GM18861 (cell line): Measurements from ENCODE around the gene NANOS1.

Source experiments
- ATAC-seq: cut with Tn5 transposase; IDR thresholded peaks from one replicate; pipeline ENCODE4 v1.9.1; 2021; ENCODE audit not compliant: unreplicated experiment

The NANOS1 gene

GRCh38 chr10:119055472-119055871 lies 26.0 kb downstream of the NANOS1 start:
- ATAC-seq, result no peak

GRCh38 chr10:119058010-119058409 lies 28.5 kb downstream of the NANOS1 start:
- ATAC-seq, result no peak

GRCh38 chr10:119059557-119059956 lies 30.0 kb downstream of the NANOS1 start:
- no peak for ATAC-seq

DNA sequence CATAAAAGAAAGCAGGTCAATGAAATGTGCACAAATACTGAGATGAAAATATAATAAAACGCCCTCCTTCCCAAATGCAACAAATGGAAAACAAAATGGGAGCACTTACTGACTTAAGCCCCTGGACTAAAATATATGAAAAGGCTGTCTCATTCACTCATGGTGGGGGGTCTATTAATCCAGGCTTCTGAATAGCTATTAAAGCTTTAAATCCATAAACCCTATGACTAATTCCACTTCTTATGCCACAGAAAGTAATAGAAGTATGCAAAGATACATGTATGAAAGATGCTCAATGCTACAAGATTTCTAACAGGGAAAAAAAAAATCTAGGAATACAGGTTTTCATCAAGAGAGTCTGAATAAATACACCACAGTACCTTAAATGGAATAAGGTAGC lies 30.6 kb downstream of the NANOS1 start:
- ATAC-seq, result no peak

DNA sequence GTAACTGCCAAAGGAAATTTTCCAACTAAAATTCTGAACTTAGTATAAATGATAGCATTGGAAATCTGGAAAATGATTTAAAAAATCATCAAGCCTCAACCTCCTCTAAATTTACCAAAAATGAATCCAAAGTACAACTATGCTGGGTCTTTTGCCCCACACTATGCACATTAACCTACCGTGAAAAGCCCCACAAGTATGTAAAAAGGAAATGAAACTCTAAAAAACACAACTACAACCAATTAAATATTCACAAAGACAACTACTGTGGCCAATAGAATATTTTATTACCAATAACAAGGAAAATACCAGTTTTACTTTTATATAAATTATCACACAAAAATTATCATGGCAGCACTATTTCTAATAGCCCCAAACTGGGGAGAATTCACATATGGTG lies 31.8 kb downstream of the NANOS1 start:
- peak; percentile 52 for ATAC-seq

DNA sequence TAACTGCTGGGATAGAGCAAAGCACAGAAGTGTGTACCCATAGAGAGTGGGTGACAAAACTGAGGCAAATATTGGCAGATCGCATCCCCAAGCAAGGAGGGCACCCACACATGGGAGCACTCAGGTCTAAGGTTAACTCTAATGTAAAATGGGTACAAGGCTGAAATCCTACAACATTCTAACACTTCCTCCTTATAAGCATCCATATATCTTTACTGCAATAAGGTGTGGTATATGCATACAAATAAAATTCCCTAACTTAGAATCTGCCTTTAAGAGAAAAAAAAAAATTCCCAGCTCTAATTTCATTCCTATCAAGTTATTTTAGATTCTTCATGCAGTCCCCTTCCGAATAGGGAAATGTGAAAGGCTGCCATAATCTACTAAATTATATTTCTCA lies 32.4 kb downstream of the NANOS1 start:
- ATAC-seq, result no peak

GRCh38 chr10:119070395-119071165 lies 41.1 kb downstream of the NANOS1 start:
- no peak for ATAC-seq

- ATAC-seq, result no peak
Observed at GRCh38 chr10:119073584-119073983, 44.1 kb downstream of the NANOS1 start.

GRCh38 chr10:119078422-119079179 lies 49.1 kb downstream of the NANOS1 start:
- ATAC-seq, result no peak

GRCh38 chr10:119079599-119080520 lies 50.3 kb downstream of the NANOS1 start:
- ATAC-seq, result peak; percentile 41

DNA sequence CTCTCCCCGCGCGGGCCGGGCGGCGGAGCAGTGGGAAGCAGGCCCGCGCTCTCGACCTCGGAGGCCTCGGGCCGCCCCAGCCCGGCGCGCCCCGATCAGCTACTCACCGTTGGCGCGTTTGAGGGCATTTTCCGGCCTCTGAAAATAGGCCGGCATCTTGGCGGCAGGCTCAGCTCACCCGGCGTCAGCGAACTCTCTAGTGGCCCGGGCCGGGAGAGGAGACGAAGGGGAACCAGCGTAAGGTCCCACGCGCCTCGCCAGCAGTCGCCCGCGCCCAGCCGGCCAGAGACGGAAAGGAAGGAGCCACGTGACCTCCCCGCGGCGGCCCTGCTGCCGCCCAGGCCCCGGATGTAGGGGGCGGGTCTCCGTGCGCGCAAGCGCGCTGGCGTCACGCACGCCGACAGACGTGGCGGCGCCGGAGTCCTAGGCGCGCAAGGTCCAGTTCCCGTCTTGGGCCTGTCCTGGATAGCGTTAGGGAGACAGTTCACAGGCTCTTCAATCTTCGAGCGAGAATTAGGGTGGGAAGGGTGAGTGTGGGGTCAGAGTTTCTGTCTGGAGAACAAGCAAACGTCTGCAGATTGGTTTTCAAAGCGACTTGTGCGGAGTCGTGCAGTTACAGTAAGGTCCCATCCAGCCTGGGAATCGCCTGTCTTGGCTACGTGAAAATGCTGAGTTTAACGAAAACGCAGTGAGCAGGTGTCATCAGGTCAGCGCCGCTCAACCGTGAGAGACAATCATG lies 51.2 kb downstream of the NANOS1 start, which contains the start of gene EIF3A:
Gene EIF3A, minus strand, starts transcription at position 297 of the 739 bp plus-strand sequence. Its CDS starts 141 bp downstream, at position 156.
- ATAC-seq, result peak; percentile 78
